Measurements from ENCODE around the gene UHRF1.

The UHRF1 gene

DNA sequence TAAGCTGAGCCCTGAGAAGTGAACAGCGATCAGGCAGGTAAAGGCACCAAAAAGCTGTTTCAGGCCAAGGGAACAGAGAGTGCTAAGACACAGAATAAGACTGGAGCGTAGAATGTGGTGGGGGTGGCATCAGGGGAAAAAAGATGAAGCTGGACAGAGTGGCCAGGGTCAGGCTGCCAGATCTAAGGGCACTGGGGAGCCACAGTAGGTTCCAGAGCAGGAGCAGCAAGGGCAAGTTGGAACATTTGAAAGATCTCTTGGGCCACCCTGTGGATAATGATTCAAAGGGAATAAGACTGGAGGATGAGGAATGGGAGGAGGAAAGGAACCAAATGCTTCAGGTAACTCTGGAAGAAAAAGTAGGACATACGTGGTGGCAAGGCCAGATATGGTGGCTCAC lies 35.4 kb upstream of the UHRF1 start:
- Histone ChIP-seq H3K27ac (ENCODE audit: low read length, poor library complexity, severe bottlenecking) (no peak overlapping the region), H4K91ac (ENCODE audit: low read length) (no peak overlapping the region), H3K9ac (ENCODE audit: low read length) (no peak overlapping the region), H3K14ac (ENCODE audit: low read length in 2 of 2) (no peak overlapping the region), H2BK120ac (ENCODE audit: low read depth, low read length) (no peak overlapping the region), H3K4me1 (ENCODE audit: control insufficient read depth, insufficient read depth, low read depth, low read length) (peaks cover 21% of the 10 kb centered on the region), H3K18ac (ENCODE audit: low read depth in 1 of 2, low read length in 2 of 2) (no peak overlapping the region), H3K4ac (ENCODE audit: low read depth in 1 of 2, low read length in 2 of 2) (no peak overlapping the region), H3K79me1 (replicated peaks; ENCODE audit: low read length, poor library complexity, severe bottlenecking) (no peaks in the 10 kb centered on the region), H2BK5ac (ENCODE audit: low read depth, low read length, poor library complexity, severe bottlenecking) (no peak overlapping the region), H2AFZ (ENCODE audit: low read depth, low read length) (no peak overlapping the region), H3K23ac (ENCODE audit: low read length in 2 of 2) (no peak overlapping the region), H2AK5ac (ENCODE audit: low read length, severe bottlenecking) (peak overlapping the region; percentile 69), H3K9me3 (ENCODE audit: control insufficient read depth, low read length) (no peaks in the 10 kb centered on the region), H3K4me2 (ENCODE audit: low read length, poor library complexity, severe bottlenecking) (no peak overlapping the region), H2BK15ac (ENCODE audit: low read depth, poor library complexity, severe bottlenecking) (peak overlapping the region; percentile 46), H3K36me3 (ENCODE audit: control insufficient read depth in 1 of 2, insufficient read depth in 2 of 2, low read depth in 1 of 2, low read length in 2 of 2) (no peaks in the 10 kb centered on the region), H3K4me3 (ENCODE audit: insufficient read depth in 1 of 2, low read depth in 1 of 2, low read length in 2 of 2) (no peak overlapping the region), H3K27me3 (ENCODE audit: control insufficient read depth in 1 of 2, insufficient read depth in 1 of 2, low read length in 2 of 2) (no peaks in the 10 kb centered on the region), H4K8ac (ENCODE audit: low read length) (no peak overlapping the region), H2BK12ac (ENCODE audit: low read length in 2 of 2) (no peak overlapping the region)
- DNase-seq: no peak
- whole genome bisulfite sequencing: 89% methylated on average over 3 of the region's 3 CpGs

DNA sequence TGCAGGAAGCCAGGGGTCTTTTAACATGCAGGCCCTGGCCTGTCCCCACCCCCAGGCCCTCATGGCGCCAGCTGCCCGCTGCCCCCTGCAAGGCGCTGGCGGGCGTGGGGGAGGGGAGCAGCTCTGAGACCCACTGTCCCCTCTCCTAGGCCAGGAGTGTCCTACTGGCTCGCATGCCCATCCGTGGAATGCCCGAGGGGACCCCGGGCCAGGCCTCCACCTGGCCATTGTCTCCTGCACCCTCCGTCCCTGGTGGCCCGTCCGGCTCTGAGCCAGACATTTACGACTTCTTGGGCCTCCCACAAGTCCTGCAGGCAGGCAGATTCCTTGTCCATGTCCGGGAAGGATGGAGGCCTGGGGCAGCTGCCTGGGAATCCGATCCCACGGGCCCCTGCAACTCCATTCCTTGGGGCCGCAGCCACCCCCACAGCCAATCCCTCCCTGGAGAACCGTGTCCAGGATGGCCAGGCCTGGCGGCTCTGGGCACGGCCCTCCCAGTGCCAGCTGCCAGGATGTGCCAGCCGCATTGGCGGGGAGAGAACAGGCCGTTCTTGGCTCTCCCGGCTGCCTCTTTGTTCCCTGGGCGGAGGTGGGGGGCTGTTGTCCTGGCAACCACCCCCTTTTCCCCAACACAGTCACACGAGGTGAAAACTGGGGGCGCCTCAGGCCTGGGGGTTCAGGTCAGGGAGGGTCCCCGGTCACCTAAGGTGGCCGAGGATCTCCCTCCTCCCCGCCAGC lies 31.4 kb upstream of the UHRF1 start:
- H3K4ac ChIP-seq (ENCODE audit: low read depth in 1 of 2, low read length in 2 of 2): peak overlapping the region in 1 of 2 experiments; percentile 39
- no peak for DNase-seq
- no peak overlapping the region for H3K4me3 ChIP-seq (ENCODE audit: insufficient read depth in 1 of 2, low read depth in 1 of 2, low read length in 2 of 2)
- no peaks in the 10 kb centered on the region for H3K79me1 ChIP-seq (replicated peaks; ENCODE audit: low read length, poor library complexity, severe bottlenecking)
- no peak overlapping the region for H3K27ac ChIP-seq (ENCODE audit: low read length, poor library complexity, severe bottlenecking)
- H2BK12ac ChIP-seq (ENCODE audit: low read length in 2 of 2): peak overlapping the region in 1 of 2 experiments; percentile 6
- H3K4me1 ChIP-seq (ENCODE audit: control insufficient read depth, insufficient read depth, low read depth, low read length): peaks cover 17% of the 10 kb centered on the region
- no peak overlapping the region for H2BK120ac ChIP-seq (ENCODE audit: low read depth, low read length)
- H3K9ac ChIP-seq (ENCODE audit: low read length): no peak overlapping the region
- peak overlapping the region; percentile 6 for H2AFZ ChIP-seq (ENCODE audit: low read depth, low read length)
- WGBS: 80% methylated on average over 30 of the region's 30 CpGs
- H3K4me2 ChIP-seq (ENCODE audit: low read length, poor library complexity, severe bottlenecking): peak overlapping the region; percentile 27
- H3K36me3 ChIP-seq (ENCODE audit: control insufficient read depth in 1 of 2, insufficient read depth in 2 of 2, low read depth in 1 of 2, low read length in 2 of 2): no peaks in the 10 kb centered on the region
- H2BK15ac ChIP-seq (ENCODE audit: low read depth, poor library complexity, severe bottlenecking): no peak overlapping the region
- no peak overlapping the region for H3K18ac ChIP-seq (ENCODE audit: low read depth in 1 of 2, low read length in 2 of 2)
- H4K91ac ChIP-seq (ENCODE audit: low read length): no peak overlapping the region
- peak overlapping the region; percentile 8 for H2BK5ac ChIP-seq (ENCODE audit: low read depth, low read length, poor library complexity, severe bottlenecking)
- no peaks in the 10 kb centered on the region for H3K27me3 ChIP-seq (ENCODE audit: control insufficient read depth in 1 of 2, insufficient read depth in 1 of 2, low read length in 2 of 2)
- H3K9me3 ChIP-seq (ENCODE audit: control insufficient read depth, low read length): no peaks in the 10 kb centered on the region
- H3K14ac ChIP-seq (ENCODE audit: low read length in 2 of 2): peak overlapping the region in 1 of 2 experiments; percentile 2
- H4K8ac ChIP-seq (ENCODE audit: low read length): peak overlapping the region; percentile 27
- H2AK5ac ChIP-seq (ENCODE audit: low read length, severe bottlenecking): peak overlapping the region; percentile 90
- H3K23ac ChIP-seq (ENCODE audit: low read length in 2 of 2): no peak overlapping the region

DNA sequence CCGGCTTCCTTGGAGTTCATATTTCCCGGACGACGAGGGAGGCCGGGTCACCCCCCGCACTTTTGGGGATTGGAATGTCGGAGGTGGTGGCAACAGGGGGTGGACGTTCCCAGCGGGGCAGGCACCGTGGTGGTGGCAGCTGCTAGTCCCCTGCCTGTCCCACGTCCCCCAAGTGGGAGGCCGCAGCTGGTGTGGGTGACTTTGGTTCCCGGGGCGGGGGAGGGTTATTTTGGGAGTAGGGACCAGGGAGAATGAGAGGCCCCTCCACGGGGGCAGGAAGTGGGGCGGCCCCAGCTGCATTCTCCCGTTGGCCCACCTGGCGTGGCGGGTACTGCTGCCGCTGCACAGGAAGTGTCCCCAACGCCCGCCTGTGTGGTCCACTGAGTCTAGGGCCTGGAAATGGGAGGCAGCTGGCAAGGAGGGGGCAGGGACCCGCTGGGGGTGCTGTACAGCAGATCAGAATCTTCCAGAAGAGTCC lies 30.8 kb upstream of the UHRF1 start:
- Histone ChIP-seq H3K23ac (ENCODE audit: low read length in 2 of 2) (no peak overlapping the region), H3K9me3 (ENCODE audit: control insufficient read depth, low read length) (no peaks in the 10 kb centered on the region), H4K8ac (ENCODE audit: low read length) (no peak overlapping the region), H3K36me3 (ENCODE audit: control insufficient read depth in 1 of 2, insufficient read depth in 2 of 2, low read depth in 1 of 2, low read length in 2 of 2) (no peaks in the 10 kb centered on the region), H3K14ac (ENCODE audit: low read length in 2 of 2) (no peak overlapping the region), H3K9ac (ENCODE audit: low read length) (no peak overlapping the region), H3K4me2 (ENCODE audit: low read length, poor library complexity, severe bottlenecking) (peak overlapping the region; percentile 27), H3K4ac (ENCODE audit: low read depth in 1 of 2, low read length in 2 of 2) (no peak overlapping the region), H3K27ac (ENCODE audit: low read length, poor library complexity, severe bottlenecking) (peak overlapping the region; percentile 17), H3K79me1 (replicated peaks; ENCODE audit: low read length, poor library complexity, severe bottlenecking) (no peaks in the 10 kb centered on the region), H2BK5ac (ENCODE audit: low read depth, low read length, poor library complexity, severe bottlenecking) (peak overlapping the region; percentile 8), H2AK5ac (ENCODE audit: low read length, severe bottlenecking) (peak overlapping the region; percentile 21), H3K4me3 (ENCODE audit: insufficient read depth in 1 of 2, low read depth in 1 of 2, low read length in 2 of 2) (no peak overlapping the region), H3K18ac (ENCODE audit: low read depth in 1 of 2, low read length in 2 of 2) (no peak overlapping the region), H2BK15ac (ENCODE audit: low read depth, poor library complexity, severe bottlenecking) (peak overlapping the region; percentile 36), H2AFZ (ENCODE audit: low read depth, low read length) (no peak overlapping the region), H4K91ac (ENCODE audit: low read length) (no peak overlapping the region), H2BK12ac (ENCODE audit: low read length in 2 of 2) (peak overlapping the region in 1 of 2 experiments; percentile 6), H2BK120ac (ENCODE audit: low read depth, low read length) (no peak overlapping the region), H3K4me1 (ENCODE audit: control insufficient read depth, insufficient read depth, low read depth, low read length) (peaks cover 17% of the 10 kb centered on the region), H3K27me3 (ENCODE audit: control insufficient read depth in 1 of 2, insufficient read depth in 1 of 2, low read length in 2 of 2) (no peaks in the 10 kb centered on the region)
- WGBS: 74% methylated on average over 23 of the region's 23 CpGs
- DNase-seq: no peak

DNA sequence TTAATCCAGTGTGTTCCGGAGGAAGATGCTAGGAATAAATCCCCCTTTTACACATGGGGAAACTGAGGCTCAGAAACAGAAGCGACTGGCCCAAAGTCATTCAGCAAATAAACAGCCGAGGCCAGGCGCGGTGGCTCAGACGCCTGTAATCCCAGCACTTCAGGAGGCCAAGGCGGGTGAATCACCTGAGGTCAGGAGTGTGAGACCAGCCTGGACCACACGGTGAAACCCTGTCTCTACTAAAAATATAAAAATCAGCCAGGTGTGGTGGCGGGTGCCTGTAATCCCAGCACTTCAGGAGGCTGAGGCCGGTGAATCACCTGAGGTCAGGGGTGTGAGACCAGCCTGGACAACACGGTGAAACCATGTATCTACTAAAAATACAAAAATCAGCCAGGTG lies 30.3 kb upstream of the UHRF1 start:
- H3K27me3 ChIP-seq (ENCODE audit: control insufficient read depth in 1 of 2, insufficient read depth in 1 of 2, low read length in 2 of 2): no peaks in the 10 kb centered on the region
- H3K36me3 ChIP-seq (ENCODE audit: control insufficient read depth in 1 of 2, insufficient read depth in 2 of 2, low read depth in 1 of 2, low read length in 2 of 2): no peaks in the 10 kb centered on the region
- H2AFZ ChIP-seq (ENCODE audit: low read depth, low read length): no peak overlapping the region
- no peak overlapping the region for H3K23ac ChIP-seq (ENCODE audit: low read length in 2 of 2)
- H3K4me3 ChIP-seq (ENCODE audit: insufficient read depth in 1 of 2, low read depth in 1 of 2, low read length in 2 of 2): no peak overlapping the region
- no peak overlapping the region for H3K18ac ChIP-seq (ENCODE audit: low read depth in 1 of 2, low read length in 2 of 2)
- H3K27ac ChIP-seq (ENCODE audit: low read length, poor library complexity, severe bottlenecking): peak overlapping the region; percentile 17
- WGBS: 90% methylated on average over 11 of the region's 11 CpGs
- H3K9ac ChIP-seq (ENCODE audit: low read length): no peak overlapping the region
- peak overlapping the region; percentile 21 for H2AK5ac ChIP-seq (ENCODE audit: low read length, severe bottlenecking)
- H2BK120ac ChIP-seq (ENCODE audit: low read depth, low read length): no peak overlapping the region
- H3K79me1 ChIP-seq (replicated peaks; ENCODE audit: low read length, poor library complexity, severe bottlenecking): no peaks in the 10 kb centered on the region
- H4K91ac ChIP-seq (ENCODE audit: low read length): no peak overlapping the region
- no peak for DNase-seq
- no peaks in the 10 kb centered on the region for H3K9me3 ChIP-seq (ENCODE audit: control insufficient read depth, low read length)
- no peak overlapping the region for H2BK5ac ChIP-seq (ENCODE audit: low read depth, low read length, poor library complexity, severe bottlenecking)
- H3K4me1 ChIP-seq (ENCODE audit: control insufficient read depth, insufficient read depth, low read depth, low read length): peaks cover 17% of the 10 kb centered on the region
- no peak overlapping the region for H2BK15ac ChIP-seq (ENCODE audit: low read depth, poor library complexity, severe bottlenecking)
- H3K4me2 ChIP-seq (ENCODE audit: low read length, poor library complexity, severe bottlenecking): no peak overlapping the region
- no peak overlapping the region for H2BK12ac ChIP-seq (ENCODE audit: low read length in 2 of 2)
- no peak overlapping the region for H3K14ac ChIP-seq (ENCODE audit: low read length in 2 of 2)
- H4K8ac ChIP-seq (ENCODE audit: low read length): no peak overlapping the region
- no peak overlapping the region for H3K4ac ChIP-seq (ENCODE audit: low read depth in 1 of 2, low read length in 2 of 2)
